SK-N-SH (cell line): ENCODE measurements around the gene TAS1R3. TPM values are rescaled to one million over a fixed set of nuclear protein-coding genes. Genes with fewer than 3 reads are reported as not detected.

Source experiments
- CTCF ChIA-PET: fragments of 300-600, 350-600 bp; formaldehyde crosslinking; extraction: SDS; loops from one replicate; lab custom pipeline; 2021; lab: Yijun Ruan, JAX
- POLR2A ChIA-PET: fragments of 350-600 bp; sonication (Branson Sonifier 250); formaldehyde crosslinking; extraction: SDS; loops from one replicate; lab custom pipeline; 2020; ENCODE audit warnings: antibody characterized with exemption, inconsistent platforms; lab: Yijun Ruan, JAX
- DNase-seq: peaks from one replicate; pipeline ENCODE4 v3.0.0; 2012
- H2AFZ ChIP-seq: fragments of 200-600 bp; sonication (generic); 2 replicates; pipeline ENCODE4 v1.8.1; 2016; ENCODE audit warnings: antibody characterized with exemption, mild to moderate bottlenecking, low read depth
- H3F3A ChIP-seq: fragments of 200-600 bp; sonication (generic); replicated peaks from 2 replicates; pipeline ENCODE3; 2016; ENCODE audit warnings: antibody characterized with exemption, mild to moderate bottlenecking; ENCODE audit not compliant: insufficient read depth
- H3K27ac ChIP-seq, 2 experiments: fragments of 200-500 bp in 1 of 2; fragments of 200-600 bp in 1 of 2; sonication (Bioruptor generic) in 1 of 2; sonication (generic), shearing (Covaris generic) in 1 of 2; 2 replicates each; pipeline versions ENCODE4 v1.5.1 to v1.6.1; 2014 to 2016; ENCODE audit warnings: low read depth in 2 of 2, inconsistent platforms in 1 of 2, low read length in 1 of 2, mild to moderate bottlenecking in 1 of 2, mixed read lengths in 1 of 2
- H3K27me3 ChIP-seq: fragments of 200-600 bp; sonication (generic), shearing (Covaris generic); 2 replicates; pipeline ENCODE4 v1.6.1; 2016; ENCODE audit warnings: mixed run types; ENCODE audit not compliant: insufficient read depth
- H3K36me3 ChIP-seq, 2 experiments: fragments of 200-500 bp in 1 of 2; fragments of 200-600 bp in 1 of 2; sonication (Bioruptor generic) in 1 of 2; sonication (generic) in 1 of 2; replicated peaks in 1 of 2; 2 replicates each; pipeline versions ENCODE3 to v1.5.1; 2014 to 2016; ENCODE audit warnings: low read length in 1 of 2, mild to moderate bottlenecking in 1 of 2; ENCODE audit not compliant: insufficient read depth in 2 of 2, control insufficient read depth in 1 of 2
- H3K4me1 ChIP-seq, 2 experiments: fragments of 200-500 bp in 1 of 2; fragments of 200-600 bp in 1 of 2; sonication (Bioruptor generic) in 1 of 2; sonication (generic), shearing (Covaris generic) in 1 of 2; 2 replicates each; pipeline versions ENCODE4 v1.5.1 to v1.6.1; 2014 to 2016; ENCODE audit warnings: low read depth in 1 of 2, low read length in 1 of 2, mixed run types in 1 of 2; ENCODE audit not compliant: insufficient read depth in 2 of 2, control insufficient read depth in 1 of 2
- H3K4me2 ChIP-seq: fragments of 200-600 bp; sonication (generic), shearing (Covaris generic); 2 replicates; pipeline ENCODE4 v1.6.1; 2017; ENCODE audit warnings: mixed run types
- H3K4me3 ChIP-seq, 2 experiments: fragments of 200-500 bp in 1 of 2; fragments of 200-600 bp in 1 of 2; sonication (Bioruptor generic) in 1 of 2; sonication (generic), shearing (Covaris generic) in 1 of 2; 2 replicates each; pipeline versions ENCODE4 v1.5.1 to v1.8.1; 2014 to 2016; ENCODE audit warnings: low read depth in 2 of 2, inconsistent platforms in 1 of 2, low read length in 1 of 2, mild to moderate bottlenecking in 1 of 2, mixed read lengths in 1 of 2, moderate library complexity in 1 of 2
- H3K79me2 ChIP-seq: fragments of 200-600 bp; sonication (generic); 2 replicates; pipeline ENCODE4 v1.8.1; 2017; ENCODE audit warnings: mild to moderate bottlenecking; ENCODE audit not compliant: insufficient read depth
- H3K9ac ChIP-seq: fragments of 200-600 bp; sonication (generic); 2 replicates; pipeline ENCODE4 v1.6.1; 2017; ENCODE audit warnings: mixed run types
- H3K9me2 ChIP-seq: fragments of 200-600 bp; sonication (generic); 2 replicates; pipeline ENCODE4 v1.6.1; 2017; ENCODE audit warnings: mixed run types
- H3K9me3 ChIP-seq: fragments of 200-600 bp; sonication (generic); 2 replicates; pipeline ENCODE4 v1.6.1; 2017; ENCODE audit warnings: mixed run types, mild to moderate bottlenecking, moderate library complexity
- H4K20me1 ChIP-seq: fragments of 200-600 bp; sonication (generic); 2 replicates; pipeline ENCODE4 v1.6.1; 2017; ENCODE audit warnings: mild to moderate bottlenecking, mixed run types; ENCODE audit not compliant: insufficient read depth
- CHD2 ChIP-seq: fragments of 150-350 bp; IDR thresholded peaks from 2 replicates; pipeline ENCODE4 v1.6.1; 2018; ENCODE audit warnings: low read length; ENCODE audit not compliant: partially characterized antibody
- ELF1 ChIP-seq: IDR thresholded peaks from 2 replicates; pipeline ENCODE4 v1.4.0; 2012
- EP300 ChIP-seq, 2 experiments: IDR thresholded peaks; 2 replicates each; pipeline versions ENCODE4 v1.4.0 to v1.6.1; 2012; ENCODE audit warnings: borderline replicate concordance in 1 of 2, low read depth in 1 of 2, low read length in 1 of 2
- EZH2phosphoT487 ChIP-seq: fragments of 200-600 bp; sonication (generic); IDR thresholded peaks from 2 replicates; pipeline ENCODE4 v1.6.1; 2017; ENCODE audit warnings: low read depth, mixed run types, mild to moderate bottlenecking, antibody characterized with exemption, moderate library complexity, borderline replicate concordance
- FOXM1 ChIP-seq: IDR thresholded peaks from 2 replicates; pipeline ENCODE4 v1.4.0; 2012; ENCODE audit warnings: low read depth, mild to moderate bottlenecking
- IRF3 ChIP-seq: fragments of 150-350 bp; IDR thresholded peaks from 2 replicates; pipeline ENCODE4 v1.6.1; 2016; ENCODE audit warnings: mild to moderate bottlenecking, low read depth, low read length
- MAX ChIP-seq: IDR thresholded peaks from 2 replicates; pipeline ENCODE4 v1.4.0; 2012; ENCODE audit warnings: low read depth
- MXI1 ChIP-seq: IDR thresholded peaks from 2 replicates; pipeline ENCODE4 v1.6.1; 2012; ENCODE audit warnings: mild to moderate bottlenecking, low read depth, low read length, improper control_type of control experiment
- NRF1 ChIP-seq: IDR thresholded peaks from 2 replicates; pipeline ENCODE4 v1.6.1; 2012; ENCODE audit warnings: low read depth, mild to moderate bottlenecking, low read length
- PBX3 ChIP-seq: IDR thresholded peaks from 2 replicates; pipeline ENCODE4; 2012
- RFX5 ChIP-seq: IDR thresholded peaks from 2 replicates; pipeline ENCODE4 v1.6.1; 2012; ENCODE audit warnings: mild to moderate bottlenecking, improper control_type of control experiment, low read length
- SMC3 ChIP-seq: IDR thresholded peaks from 2 replicates; pipeline ENCODE4 v1.6.1; 2012; ENCODE audit warnings: low read depth, low read length, improper control_type of control experiment
- TCF12 ChIP-seq: IDR thresholded peaks from 2 replicates; pipeline ENCODE4 v1.4.0; 2012
- TEAD4 ChIP-seq: IDR thresholded peaks from 2 replicates; pipeline ENCODE4 v1.4.0; 2012; ENCODE audit warnings: mild to moderate bottlenecking, borderline replicate concordance; ENCODE audit not compliant: insufficient read depth
- USF1 ChIP-seq: IDR thresholded peaks from 2 replicates; pipeline ENCODE4 v1.4.0; 2012; ENCODE audit warnings: low read depth, borderline replicate concordance
- USF2 ChIP-seq: fragments of 150-350 bp; IDR thresholded peaks from 2 replicates; pipeline ENCODE4 v1.6.1; 2017; ENCODE audit warnings: antibody characterized with exemption, low read length, low read depth, borderline replicate concordance
- WGBS: methylation state at CpG from one replicate; pipeline ENCODE4 v1.1.6; 2017; ENCODE audit warnings: low lambda C conversion rate; 5-methylcytosine and 5-hydroxymethylcytosine counted together
- polyA plus RNA-seq, 3 experiments: library from polyadenylated mRNA; depleted of rRNA; stranded (reverse); fragments of >200 nt; gene quantifications; 2 replicates each; pipeline ENCODE4 v1.2.3, GENCODE V29; 2012

TAS1R3 gene
- polyA plus RNA-seq, 1 of the 3 experiments (the other 2 are of a cell fraction) = 0.08 TPM

GRCh38 chr1:1346501-1346890 lies 15.4 kb downstream of the TAS1R3 start:
- POLR2A ChIA-PET = interaction anchor here (1.1 kb wide), 1 partner anchor 67 kb away, joined by 3 read pairs; no protein-coding TSS in a partner anchor

More at GRCh38 chr1:1346501-1346890, 15.4 kb downstream of the TAS1R3 start:
- Histone ChIP-seq H3K27me3 (no peaks in the 10 kb centered on the region), H3K4me3 (no peak overlapping the region), H2AFZ (no peak overlapping the region), H3K4me1 (peaks cover 0 to 22% of the 10 kb centered on the region in 2 experiments; a peak in 1 of 4 replicates), H3F3A (no peaks in the 10 kb centered on the region), H3K4me2 (peak overlapping the region; percentile 89; the same call in 1 of the 2 replicates)
- no peak for DNase-seq
- 87% methylated on average over 4 of the region's 10 CpGs for WGBS
- no peak for TF ChIP-seq RFX5
- TF ChIP-seq CHD2 = no peak
- no peak for TF ChIP-seq USF1
- TF ChIP-seq ELF1 = no peak
- no peak for TF ChIP-seq SMC3
- no peak for TF ChIP-seq MAX
- TF ChIP-seq FOXM1 = no peak
- no peak for TF ChIP-seq EZH2phosphoT487
- TF ChIP-seq PBX3 = no peak
- no peak for TF ChIP-seq USF2
- TF ChIP-seq MXI1 = no peak
- no peak for TF ChIP-seq TCF12
- TF ChIP-seq IRF3 = no peak
- no peak for TF ChIP-seq TEAD4
- TF ChIP-seq EP300 (IDR thresholded peaks at IDR 0.05; ENCODE audit: borderline replicate concordance in 1 of 2, low read depth in 1 of 2, low read length in 1 of 2) = no peak
- TF ChIP-seq NRF1 = no peak
- TF ChIP-seq, all 33 proteins: peak for 0
- Histone ChIP-seq H3K9me3 (no peaks in the 10 kb centered on the region), H3K79me2 (peaks cover 47% of the 10 kb centered on the region), H3K9me2 (no peaks in the 10 kb centered on the region), H3K27ac (no peak overlapping the region), H3K9ac (no peak overlapping the region), H3K36me3 (no peaks in the 10 kb centered on the region), H4K20me1 (peaks cover 45% of the 10 kb centered on the region)
- CTCF ChIA-PET = interaction anchor here (1.0 to 4.8 kb wide), 4 partner anchors 8 to 224 kb away, joined by 3 to 34 read pairs (median 7); no protein-coding TSS in a partner anchor
